NOMO-1 treated with dmso at 0.1 percent for 144 hours (cell line): ENCODE data around the gene SIGLEC12.
"Not testable (repeated sequence)": the region's sequence is repeated elsewhere in the genome, so short reads cannot be mapped to it uniquely, and the experiment has no call there.

Experiments used
- DNase-seq: peaks from one replicate; lab custom pipeline; 2025; ENCODE audit not compliant: unreplicated experiment; lab: John Stamatoyannopoulos, UW

SIGLEC12 gene

GRCh38 chr19:51485960-51486660 is 15.5 kb downstream of the SIGLEC12 start:
- no peak for DNase-seq

DNA sequence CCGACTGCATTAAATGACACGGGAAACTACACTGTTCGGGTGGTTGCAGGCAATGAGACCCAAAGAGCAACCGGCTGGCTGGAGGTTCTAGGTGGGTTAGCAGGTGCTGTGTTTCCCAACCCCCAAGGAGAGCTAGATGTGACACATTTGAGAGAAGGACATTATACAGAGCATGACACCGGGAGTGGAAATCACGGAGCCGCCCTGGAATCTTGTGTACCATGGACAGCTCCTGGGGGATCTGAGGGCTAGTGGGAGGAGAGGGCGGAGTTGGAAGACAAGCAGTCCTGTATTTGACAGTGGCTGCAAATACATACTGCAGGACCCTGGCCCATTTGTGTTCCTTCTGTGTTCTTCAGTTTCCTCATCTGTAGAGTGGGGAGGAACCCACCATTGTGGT is 21.0 kb downstream of the SIGLEC12 start:
- DNase-seq = no peak

GRCh38 chr19:51479531-51480331 is 21.9 kb downstream of the SIGLEC12 start:
- no peak for DNase-seq

- no peak for DNase-seq
These were observed 23.0 kb downstream of the SIGLEC12 start, which contains the start of gene CEACAM18 for GRCh38 chr19:51478381-51479234. Gene CEACAM18, plus strand, starts transcription at chr19:51478539.

- DNase-seq = no peak
These were observed 24.3 kb downstream of the SIGLEC12 start for GRCh38 chr19:51477344-51477743.

GRCh38 chr19:51476164-51476563 is 25.4 kb downstream of the SIGLEC12 start:
- no peak for DNase-seq

DNA sequence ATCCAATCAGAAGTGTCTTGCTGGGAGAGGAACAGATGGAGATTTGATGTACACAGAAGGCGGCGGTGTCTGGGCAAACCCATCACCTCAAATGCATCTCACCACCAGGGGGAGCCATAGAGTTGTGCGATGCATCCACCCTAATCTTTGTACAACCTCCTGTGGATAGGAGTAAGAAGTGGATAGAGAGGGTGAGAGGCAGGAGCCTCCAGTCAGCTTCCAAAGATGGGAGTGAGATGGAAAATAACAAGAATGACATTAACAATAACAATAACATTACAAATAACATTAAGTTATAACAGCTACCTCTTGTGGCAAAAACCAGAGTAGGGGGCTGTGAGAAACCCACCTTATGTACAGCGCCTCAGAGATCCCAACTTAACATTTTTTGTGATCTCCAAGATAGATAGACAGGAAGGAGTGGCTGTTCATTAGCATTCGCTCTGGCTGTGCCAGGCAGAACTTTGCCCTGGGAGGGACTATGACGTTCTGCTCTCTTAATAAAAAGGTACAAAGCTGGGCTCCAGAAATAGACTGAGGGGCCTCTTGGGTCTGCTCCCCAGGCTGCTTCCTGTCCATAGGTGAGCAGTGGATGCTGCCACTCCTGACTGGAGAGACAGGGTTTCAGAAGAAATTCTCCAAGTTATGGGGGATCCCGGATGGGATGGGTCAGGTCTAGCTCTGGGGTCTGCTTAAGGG is 28.4 kb downstream of the SIGLEC12 start:
- peak; percentile 43 for DNase-seq

- DNase-seq = no peak
These were observed 29.0 kb downstream of the SIGLEC12 start for GRCh38 chr19:51472607-51473006.

DNA sequence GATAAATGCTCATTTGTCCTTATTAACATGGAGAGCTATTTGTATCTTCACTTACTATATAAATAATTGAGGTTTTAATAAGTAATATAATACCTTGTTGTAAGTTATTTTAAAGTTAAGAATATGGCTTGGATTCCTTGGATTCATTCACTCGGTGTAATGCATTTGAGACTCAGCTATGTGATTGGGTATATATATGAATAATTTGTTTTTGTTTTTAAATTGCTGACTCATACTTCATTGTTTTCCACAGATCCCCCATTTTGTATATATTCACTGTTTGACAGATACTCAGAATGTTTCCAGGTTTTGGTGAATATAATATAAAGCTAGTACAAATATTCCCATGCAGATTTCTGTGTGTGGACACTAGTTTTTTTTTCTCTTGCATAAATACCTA is 30.1 kb downstream of the SIGLEC12 start:
- DNase-seq = no peak

- DNase-seq = no peak
These were observed 30.6 kb downstream of the SIGLEC12 start for GRCh38 chr19:51470966-51471365.

DNA sequence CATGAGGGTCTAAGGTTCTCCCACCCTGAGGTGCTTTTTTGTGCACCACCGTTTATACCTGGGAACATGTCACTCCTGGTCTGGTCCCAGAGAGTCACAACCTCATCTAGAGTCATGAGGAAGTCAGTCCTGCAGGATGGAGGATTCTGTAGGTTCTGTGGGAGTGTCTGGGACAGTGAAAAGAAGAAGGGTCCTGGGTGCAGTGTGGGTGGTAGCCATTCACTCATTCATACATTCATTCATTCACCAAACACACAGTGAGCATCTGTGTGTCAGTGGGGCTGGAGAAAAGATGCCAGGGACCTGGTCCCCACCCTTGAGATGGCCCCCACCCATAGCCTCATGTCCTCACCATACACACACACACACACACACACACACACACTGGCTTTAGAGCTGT is 32.0 kb downstream of the SIGLEC12 start:
- DNase-seq = no peak

- no peak for DNase-seq
These were observed 32.4 kb downstream of the SIGLEC12 start for GRCh38 chr19:51469162-51469561.

DNA sequence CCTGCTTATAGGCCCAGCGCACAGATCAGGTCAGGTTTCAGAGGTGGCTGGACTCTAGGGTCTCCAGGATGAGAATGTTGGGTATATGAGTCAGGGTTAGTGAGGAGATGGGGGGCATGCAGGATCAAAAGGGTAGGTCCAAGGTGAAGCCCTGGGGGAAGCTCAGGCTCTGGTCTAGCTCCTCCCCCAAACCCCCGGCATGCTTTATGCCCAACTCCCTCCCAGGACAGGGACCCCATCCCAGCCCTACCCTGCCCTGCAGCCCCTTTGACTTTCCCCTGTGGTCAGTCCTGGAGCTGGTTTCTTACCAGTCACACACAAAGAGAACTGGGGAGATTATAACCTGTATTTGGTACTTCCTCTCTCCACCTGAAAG is 33.1 kb downstream of the SIGLEC12 start:
- DNase-seq = no peak

DNA sequence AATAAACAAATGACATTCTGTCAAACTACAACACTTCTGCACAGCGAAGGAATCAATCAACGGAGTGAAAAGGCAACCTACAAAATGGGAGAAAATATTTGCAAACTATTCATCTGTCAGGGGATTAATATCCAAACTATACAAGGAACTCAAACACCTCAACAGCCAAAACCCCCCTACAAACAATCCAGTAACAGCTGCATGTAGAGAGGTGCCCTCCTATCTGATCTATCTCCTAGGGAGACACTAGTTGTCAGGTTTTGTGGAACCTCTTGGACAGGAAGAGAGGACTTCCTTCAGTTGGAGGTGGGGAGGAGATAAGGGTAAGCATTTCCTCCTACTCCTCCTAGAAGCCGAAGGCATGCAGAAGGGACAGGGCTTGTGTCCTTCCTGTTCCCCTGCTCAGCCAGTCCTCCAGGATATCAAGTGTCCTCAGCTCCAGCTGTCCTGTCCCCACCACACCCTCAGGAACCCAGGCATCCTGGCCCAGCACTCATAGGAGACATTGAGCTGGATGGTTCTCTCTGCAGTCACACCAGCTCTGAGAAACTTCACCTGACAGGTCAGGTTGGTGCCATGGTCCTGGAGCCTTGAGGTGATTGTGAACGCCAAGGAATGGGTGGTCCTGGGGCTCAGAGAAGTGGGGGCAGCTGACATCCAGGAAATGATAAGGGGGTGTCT is 33.6 kb downstream of the SIGLEC12 start:
- DNase-seq = no peak

DNA sequence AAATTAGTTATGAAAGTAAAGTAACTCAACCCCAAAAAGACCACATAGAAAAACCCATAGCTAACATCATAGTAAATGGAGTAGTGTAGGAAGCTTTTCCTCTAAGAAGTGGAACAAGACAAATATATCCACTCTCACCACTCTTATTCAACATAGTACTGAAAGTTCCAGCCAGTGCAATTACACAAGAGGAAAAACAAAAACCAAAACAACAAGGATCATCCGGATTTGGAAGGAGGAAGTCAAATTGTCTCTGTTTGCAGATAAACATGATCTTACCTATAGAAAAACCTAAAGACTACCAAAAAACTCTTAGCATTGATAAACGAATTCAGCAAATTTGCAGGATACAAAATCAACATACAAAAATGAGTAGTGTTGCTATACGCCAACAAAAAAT is 34.9 kb downstream of the SIGLEC12 start:
- DNase-seq = no peak

GRCh38 chr19:51463976-51464581 is 37.5 kb downstream of the SIGLEC12 start:
- DNase-seq = not testable (repeated sequence)

DNA sequence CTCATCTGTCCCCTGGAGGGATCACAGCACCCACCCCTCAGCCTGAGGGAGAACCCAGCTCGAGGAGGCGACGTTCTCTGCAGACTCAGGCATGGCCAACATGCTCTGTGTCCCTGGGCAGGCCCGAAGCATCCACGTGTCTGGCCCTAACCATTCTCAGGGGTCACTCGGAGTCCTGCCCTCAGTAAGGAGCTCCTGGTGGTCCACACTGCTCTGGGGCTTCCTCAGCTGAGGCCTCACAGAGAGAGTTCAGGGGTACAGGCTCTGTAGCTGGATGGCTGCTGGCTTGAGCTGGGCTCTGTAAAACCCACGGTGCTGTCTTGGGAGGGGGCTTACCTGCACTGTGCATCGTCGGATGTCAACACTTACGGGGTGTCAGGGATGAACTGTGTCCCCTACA is 38.9 kb downstream of the SIGLEC12 start:
- no peak for DNase-seq

DNA sequence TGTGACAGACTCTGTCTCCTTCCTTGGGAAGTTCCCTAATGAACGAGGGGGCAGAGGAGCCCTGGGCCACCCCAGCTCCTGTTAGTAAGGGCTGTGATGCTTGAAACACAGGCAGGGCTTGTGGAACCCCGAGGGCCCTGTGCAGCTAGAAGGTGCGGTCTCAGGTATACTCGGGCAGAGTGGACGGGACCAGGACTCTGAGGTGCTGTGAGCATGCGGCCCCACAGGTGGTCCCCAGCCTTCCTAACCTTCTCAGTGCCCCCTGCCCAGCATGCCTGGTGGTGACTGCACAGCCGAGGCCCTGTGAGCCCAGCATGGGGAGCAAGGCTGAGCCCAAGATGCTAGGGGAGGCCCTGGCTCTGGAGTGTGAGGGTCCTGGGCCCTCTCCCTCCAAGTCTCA is 39.3 kb downstream of the SIGLEC12 start:
- no peak for DNase-seq

- peak; percentile 35 for DNase-seq
These were observed 39.9 kb downstream of the SIGLEC12 start for GRCh38 chr19:51461723-51462161.
